OCI-M2 (cell line): ENCODE measurements around the gene TM9SF4.
A peak's percentile ranks its signal among the peaks of the same experiment; 100 is the strongest.

Experiments
- DNase-seq: peaks from one replicate; lab custom pipeline; 2025; ENCODE audit not compliant: unreplicated experiment; lab: John Stamatoyannopoulos, UW

TM9SF4 gene, protein sequence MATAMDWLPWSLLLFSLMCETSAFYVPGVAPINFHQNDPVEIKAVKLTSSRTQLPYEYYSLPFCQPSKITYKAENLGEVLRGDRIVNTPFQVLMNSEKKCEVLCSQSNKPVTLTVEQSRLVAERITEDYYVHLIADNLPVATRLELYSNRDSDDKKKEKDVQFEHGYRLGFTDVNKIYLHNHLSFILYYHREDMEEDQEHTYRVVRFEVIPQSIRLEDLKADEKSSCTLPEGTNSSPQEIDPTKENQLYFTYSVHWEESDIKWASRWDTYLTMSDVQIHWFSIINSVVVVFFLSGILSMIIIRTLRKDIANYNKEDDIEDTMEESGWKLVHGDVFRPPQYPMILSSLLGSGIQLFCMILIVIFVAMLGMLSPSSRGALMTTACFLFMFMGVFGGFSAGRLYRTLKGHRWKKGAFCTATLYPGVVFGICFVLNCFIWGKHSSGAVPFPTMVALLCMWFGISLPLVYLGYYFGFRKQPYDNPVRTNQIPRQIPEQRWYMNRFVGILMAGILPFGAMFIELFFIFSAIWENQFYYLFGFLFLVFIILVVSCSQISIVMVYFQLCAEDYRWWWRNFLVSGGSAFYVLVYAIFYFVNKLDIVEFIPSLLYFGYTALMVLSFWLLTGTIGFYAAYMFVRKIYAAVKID

GRCh38 chr20:32109392-32110172, at the start of gene TM9SF4:
Gene TM9SF4, plus strand, starts transcription at chr20:32109714. Its CDS starts 27 bp downstream, at chr20:32109741.
- peak; percentile 81 for DNase-seq

GRCh38 chr20:32062776-32063170, 46.7 kb upstream of the TM9SF4 start:
- no peak for DNase-seq

- no peak for DNase-seq
These were observed 45.8 kb upstream of the TM9SF4 start for GRCh38 chr20:32063695-32064094.

DNA sequence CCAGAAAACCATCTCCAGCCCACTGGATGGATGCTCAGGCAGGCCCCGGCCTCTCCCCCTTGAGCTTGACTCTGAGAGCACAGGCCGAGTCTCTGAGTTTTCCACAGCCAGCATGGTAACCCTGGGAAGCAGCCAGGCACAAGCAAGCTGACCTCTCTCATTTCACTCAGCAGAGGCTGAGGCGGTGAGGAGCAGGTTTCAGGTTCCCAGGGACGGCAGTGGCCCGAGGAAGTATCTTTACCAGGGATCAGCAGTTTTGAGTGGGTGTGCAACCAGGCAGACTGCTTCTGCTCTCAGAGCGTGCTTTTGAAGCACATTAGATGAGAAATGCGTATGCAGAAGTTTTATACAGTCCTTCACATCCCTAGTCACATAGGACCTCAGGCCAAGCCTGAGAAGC, 44.8 kb upstream of the TM9SF4 start:
- no peak for DNase-seq

DNA sequence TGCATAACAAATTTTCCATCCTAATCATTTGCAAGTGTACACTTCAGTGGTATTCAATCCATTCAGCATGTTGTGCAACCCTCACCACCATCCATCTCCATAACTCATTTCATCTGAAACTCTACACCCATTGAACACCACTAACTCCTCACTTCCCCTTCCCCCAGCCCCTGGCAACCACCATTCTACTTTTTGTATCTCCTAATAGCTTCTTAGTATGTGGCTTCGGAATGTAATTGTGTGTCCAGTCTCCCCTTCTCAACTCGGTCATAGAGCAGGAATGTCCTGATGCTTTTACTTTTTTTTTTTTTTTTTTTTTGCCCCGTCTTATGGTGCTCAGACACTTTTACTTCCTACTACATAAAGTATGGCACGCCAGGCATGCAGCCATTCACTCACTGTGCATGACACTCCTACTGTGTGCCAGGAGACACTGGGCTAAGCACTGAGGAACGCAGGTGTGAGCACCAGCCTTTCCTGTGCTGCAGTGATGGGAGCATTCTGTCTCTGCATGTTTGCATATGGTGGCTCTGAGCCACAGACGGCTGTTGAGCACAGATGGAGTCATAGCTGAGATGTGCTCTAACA, 42.2 kb upstream of the TM9SF4 start:
- no peak for DNase-seq

- DNase-seq = no peak
These were observed 41.3 kb upstream of the TM9SF4 start for GRCh38 chr20:32068174-32068573.

- no peak for DNase-seq
These were observed 39.8 kb upstream of the TM9SF4 start for GRCh38 chr20:32069711-32070110.

DNA sequence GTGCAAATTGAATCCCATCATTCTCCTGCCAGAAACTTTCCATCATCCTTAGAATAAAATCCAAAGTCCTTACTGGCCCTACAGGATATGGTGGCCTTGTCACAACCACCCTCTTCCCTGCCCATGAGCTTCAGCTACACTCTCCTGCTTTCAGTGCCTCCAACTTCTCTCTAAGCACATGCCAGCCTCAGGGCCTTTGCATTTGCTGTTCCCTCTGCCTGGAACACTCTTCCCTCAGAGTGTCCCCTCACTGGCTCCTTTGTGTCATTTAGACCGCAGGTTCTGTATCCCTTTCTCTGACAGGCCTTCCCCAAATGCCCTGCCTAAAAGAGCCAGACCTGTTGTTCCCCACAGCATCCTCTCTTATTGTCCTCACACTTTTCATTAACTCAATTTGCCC, 39.2 kb upstream of the TM9SF4 start:
- DNase-seq = no peak

DNA sequence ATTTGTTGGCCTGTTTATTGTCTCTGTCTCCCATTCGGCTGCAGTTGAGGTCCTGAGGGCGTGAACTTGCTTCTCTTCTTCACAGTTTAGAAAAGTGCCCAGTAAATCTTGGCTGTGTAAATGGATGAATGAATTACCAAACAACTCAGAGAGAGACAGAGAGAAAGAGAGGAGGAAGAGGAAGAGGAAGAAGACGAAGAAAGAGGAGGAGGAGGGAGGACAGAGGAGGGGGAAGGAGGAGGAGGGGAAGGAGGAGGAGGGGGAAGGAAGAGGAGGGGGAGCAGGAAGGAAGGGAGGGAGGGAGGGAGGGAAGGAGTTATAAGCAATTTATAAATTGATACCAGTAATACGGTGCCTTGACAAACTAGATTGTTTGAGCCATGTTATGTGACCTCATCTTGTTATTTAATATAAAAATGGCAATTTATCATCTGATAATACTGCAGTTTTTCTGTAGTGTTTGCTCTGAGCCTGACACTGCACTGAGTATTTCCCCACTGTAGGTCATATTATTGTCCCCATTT, 38.8 kb upstream of the TM9SF4 start:
- no peak for DNase-seq

DNA sequence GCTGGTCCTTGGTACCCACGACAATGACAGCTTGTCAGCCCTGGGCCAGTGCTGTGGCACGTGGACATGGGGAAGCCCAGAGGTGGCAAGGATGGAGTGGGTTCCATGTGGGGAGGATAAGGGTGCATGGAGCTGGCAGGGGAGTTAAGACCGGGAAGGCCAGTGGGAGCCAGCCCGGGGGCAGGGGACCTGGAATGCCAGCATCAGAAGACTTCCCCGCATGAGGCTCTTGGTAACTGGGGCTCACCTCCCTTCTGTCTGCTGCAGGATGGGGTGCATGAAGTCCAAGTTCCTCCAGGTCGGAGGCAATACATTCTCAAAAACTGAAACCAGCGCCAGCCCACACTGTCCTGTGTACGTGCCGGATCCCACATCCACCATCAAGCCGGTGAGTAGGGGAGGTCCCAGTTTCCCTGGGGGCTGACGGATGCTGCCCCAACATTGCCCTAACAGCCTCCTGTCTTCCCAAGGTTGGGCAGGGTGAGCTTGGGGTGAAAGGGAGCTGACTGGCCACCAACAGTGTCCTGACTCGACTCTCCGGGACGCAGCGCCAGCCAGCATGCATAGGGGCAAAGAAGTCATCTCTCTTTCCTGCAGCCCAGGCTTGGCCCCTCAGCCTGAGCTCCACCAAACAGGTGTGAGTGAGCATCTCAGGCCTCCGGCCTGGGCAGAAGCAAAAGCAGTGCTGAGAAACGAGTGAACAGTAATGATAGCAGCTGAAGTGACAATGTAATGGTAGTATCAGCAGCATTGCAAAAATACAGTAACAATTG, 37.9 kb upstream of the TM9SF4 start:
- DNase-seq = no peak

- DNase-seq = no peak
These were observed 37.3 kb upstream of the TM9SF4 start for GRCh38 chr20:32072168-32072750.

DNA sequence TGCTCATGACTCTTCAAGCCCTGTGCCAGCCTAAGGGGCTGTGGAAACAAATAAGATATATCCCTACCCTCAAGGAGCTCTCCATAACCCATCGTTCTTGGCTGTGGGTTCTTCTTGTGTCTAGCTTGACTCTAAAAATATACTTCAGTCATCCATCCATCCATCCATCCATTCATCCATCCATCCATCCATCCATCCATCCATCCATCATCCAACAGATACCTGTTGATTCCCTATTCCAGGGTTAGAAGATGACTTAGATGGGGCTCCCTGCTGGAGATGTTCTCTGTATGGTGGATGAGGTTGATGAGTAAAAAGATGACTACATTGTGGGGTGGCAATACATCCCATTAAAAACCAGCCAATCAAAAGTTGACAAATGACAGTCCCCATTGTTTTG, 34.0 kb upstream of the TM9SF4 start:
- DNase-seq = no peak

GRCh38 chr20:32077190-32077589, 32.3 kb upstream of the TM9SF4 start:
- no peak for DNase-seq

- DNase-seq = no peak
These were observed 31.2 kb upstream of the TM9SF4 start for GRCh38 chr20:32078322-32078721.

GRCh38 chr20:32078791-32079190, 30.7 kb upstream of the TM9SF4 start:
- no peak for DNase-seq

DNA sequence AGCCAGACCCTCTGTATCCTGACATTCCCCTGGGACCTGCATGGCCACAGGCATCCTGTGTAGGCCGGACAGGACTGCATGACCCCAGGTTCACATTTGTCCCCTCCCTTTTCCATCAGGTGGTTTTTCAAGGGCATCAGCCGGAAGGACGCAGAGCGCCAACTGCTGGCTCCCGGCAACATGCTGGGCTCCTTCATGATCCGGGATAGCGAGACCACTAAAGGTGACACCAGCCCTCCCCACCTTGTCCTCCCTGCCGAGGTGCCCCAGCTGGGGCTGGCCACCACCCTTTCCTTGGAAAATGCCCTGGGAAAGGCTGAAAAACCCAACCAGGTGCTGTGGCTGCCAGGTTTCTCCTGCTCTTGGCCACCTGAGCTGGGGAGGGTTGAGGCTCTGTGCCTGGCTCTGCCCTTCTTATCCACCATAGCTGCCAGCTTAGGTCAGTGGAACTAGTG, 29.8 kb upstream of the TM9SF4 start:
- DNase-seq = no peak

DNA sequence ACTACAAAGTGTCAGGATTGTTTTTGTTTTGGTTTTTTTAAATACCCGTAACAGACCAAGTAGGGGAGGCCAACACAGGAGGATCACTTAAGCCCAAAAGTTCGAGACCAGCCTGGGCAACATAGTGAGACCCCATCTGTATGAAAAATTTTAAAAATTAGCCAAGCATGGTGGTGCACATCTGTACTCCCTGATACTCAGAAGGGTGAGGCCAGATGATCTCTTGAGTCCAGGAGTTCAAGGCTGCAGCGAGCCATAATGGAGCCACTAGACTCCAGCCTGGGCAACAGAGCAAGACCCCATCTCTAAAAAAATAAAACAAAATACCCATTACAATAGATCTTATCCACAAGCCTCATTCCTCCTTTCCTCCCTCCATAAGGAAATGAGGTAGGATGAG, 28.7 kb upstream of the TM9SF4 start:
- no peak for DNase-seq

DNA sequence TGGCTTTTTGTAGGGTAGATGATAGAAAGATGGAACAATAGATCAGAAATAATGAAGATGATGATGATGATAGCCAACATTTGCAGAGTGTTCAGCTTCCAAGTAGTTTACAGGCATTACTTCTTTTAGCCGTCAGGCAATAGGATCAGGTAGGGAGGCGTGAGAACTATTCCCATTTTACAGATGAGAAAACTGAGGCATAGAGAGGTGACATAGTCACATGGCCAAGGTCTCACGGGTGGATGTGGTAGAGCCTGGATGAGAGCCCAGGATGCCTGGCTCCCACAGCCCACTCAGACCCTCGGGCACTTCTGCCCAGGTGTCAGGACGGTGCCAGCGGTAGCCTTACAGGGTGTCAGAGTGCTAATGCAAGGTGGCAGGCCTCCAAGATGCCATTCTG, 26.0 kb upstream of the TM9SF4 start:
- no peak for DNase-seq

GRCh38 chr20:32087070-32087469, 22.4 kb upstream of the TM9SF4 start:
- no peak for DNase-seq

DNA sequence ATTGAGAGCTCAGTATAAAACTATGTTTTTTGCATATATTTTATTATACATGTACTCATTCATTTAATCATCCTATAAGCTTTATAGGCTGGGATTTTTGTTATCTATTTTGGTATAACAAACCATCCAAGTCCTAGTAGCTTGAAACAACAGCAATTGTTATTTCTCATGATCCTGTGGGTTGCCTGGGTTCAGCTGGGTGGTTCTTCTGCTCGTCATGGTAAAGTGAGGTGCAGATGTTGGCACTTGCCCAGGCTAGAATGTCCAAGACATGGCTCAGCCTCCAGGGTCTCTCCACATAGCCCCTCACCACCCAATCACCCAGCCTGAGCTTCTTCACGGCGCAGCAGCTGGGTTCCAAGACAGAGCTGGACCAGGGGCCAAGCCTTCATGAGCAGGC, 20.8 kb upstream of the TM9SF4 start:
- no peak for DNase-seq
